GM21526 (cell line): ENCODE data around the gene CD248.
A peak's percentile ranks its signal among the peaks of the same experiment; 100 is the strongest.
"Not testable (repeated sequence)": the region's sequence is repeated elsewhere in the genome, so short reads cannot be mapped to it uniquely, and the experiment has no call there.

Experiments used
- ATAC-seq: cut with Tn5 transposase; IDR thresholded peaks from one replicate; pipeline ENCODE4 v1.9.1; 2021; ENCODE audit warnings: moderate library complexity; ENCODE audit not compliant: unreplicated experiment, low FRiP score

Gene CD248

DNA sequence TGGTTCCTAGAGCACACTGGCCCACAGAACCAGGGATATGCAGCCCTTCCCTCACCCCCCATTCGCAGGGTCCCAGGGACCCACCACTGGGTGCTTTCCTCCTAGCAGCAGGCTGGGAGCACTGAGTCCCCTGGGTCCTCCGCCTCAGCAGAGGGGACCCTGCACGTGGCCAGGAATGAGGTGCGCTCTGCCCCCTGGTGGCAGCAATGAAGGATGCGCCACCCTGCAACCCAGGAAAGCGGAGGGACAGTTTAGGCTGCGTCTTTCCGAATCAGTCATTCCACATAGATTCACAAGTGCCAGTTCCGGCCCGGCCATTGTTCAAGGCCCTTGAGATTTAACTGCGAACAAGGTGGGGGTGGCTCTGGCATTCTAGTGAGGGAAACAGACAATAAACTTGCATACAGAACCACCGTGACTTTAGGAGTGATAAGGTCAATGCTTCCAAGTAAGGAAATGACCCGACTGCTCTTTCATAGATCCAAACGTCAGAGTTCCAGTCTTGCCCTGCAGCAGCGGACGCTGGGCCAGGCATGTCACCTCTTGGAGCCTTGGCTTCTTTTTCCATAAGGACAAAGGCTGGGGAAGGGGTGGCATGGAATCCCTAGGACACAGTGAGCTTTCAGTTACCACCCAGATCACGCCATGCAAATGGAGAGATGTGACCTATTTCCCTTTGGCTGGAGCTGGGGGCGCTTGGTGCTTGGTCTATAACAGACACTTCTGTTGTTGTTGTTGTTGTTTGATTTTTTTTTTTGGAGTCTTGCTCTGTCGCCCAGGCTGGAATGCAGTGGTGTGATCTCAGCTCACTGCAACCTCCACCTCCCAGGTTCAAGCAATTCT, 11.7 kb upstream of the CD248 start:
- peak; percentile 43 for ATAC-seq

DNA sequence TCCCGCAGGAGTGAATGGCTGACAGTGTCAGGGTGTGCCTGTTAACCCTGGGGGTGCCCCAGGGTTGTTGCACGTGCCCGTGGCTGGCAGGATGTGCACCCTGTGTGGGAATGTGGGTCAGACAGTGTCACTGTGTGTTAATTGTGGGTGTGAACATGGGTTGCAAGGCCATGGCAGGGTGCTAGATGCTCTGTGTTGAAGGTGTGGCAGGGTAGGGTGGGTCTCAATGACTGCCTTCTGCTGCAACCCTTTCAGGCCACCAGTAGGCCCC, 11.1 kb upstream of the CD248 start:
- no peak for ATAC-seq

DNA sequence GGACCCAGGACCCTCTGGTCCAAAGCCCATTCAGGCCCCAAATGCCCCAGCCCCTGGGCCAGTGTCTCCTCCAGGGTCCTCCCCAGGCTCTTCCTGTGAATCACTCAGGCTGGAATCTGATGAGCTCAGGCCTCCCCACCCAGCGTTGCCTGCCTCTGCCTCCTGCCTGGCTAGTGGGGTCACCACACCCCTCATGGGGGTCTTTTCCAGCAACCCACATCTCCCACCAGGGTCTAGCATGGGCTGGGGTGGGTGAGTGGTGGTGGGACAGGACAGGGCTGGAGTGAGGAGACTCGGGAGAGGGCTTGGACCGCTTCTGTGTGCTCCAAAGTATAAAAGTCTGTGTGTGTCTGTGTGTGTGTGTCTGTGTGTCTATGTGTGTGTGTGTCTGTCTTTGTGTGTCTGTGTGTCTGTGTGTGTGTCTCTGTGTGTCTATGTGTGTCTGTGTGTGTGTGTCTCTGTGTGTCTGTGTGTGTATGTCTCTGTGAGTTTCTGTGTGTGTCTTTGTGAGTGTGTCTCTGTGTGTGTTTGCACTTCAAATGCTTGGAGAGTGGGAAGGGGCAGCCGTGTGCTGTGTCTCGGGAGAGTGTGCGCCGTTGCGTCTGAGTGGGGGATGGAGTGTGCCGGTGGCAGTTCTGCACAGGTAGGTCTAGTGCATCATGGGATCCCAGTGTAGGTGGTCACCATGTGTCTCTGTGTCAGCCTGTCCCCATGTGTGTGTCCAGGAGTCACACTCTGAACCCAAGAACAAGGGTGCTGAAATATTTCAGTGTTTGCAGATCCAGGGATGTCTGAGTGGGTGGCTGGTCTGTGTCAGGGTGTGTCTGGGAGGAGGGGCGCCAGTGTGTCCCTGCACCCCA, 10.6 kb upstream of the CD248 start:
- ATAC-seq = no peak

- no peak for ATAC-seq
Observed at GRCh38 chr11:66326261-66327111, 9.6 kb upstream of the CD248 start.

GRCh38 chr11:66325263-66325671, 8.4 kb upstream of the CD248 start:
- ATAC-seq = no peak

DNA sequence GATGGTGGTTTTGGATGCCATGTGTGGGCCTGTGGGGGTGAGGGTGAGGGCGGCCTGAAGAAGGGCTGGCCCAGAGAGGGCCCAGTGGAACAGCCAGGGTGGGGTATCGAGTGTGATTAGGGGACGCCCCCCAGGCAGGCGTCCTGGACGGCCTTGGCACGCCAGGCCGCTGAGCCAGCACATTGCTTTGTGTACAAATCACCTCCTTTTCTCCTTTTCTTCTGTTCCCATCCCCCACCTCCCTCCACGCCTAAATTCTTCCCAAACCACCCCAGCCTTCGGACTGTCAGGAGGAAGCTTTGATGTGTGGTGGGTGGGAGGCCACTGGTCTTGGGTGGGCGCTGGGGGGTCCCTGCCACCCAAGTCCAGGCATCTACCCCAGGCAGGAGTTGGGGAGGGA, 7.8 kb upstream of the CD248 start:
- ATAC-seq = no peak

DNA sequence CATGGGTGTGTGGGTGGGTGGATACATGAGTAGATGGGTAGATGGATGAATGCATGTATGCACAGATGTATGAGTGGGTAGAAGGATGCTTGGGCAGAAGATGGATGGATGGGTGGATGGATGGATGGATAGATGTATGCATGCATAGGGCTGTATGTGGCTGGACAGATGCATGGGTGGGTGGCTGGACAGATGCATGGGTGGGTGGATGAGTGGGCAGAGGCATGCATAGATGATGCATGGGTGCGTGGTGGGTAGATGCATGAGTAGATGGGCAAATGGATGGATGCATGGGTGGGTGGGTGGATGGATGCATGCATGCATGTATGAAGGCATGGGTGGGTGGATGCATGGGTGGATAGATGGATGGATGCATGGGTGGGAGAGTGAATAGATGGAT, 6.8 kb upstream of the CD248 start:
- no peak for ATAC-seq

- no peak for ATAC-seq
Observed at GRCh38 chr11:66322732-66323427, 6.0 kb upstream of the CD248 start.

GRCh38 chr11:66321606-66322005, 4.8 kb upstream of the CD248 start:
- ATAC-seq = no peak

DNA sequence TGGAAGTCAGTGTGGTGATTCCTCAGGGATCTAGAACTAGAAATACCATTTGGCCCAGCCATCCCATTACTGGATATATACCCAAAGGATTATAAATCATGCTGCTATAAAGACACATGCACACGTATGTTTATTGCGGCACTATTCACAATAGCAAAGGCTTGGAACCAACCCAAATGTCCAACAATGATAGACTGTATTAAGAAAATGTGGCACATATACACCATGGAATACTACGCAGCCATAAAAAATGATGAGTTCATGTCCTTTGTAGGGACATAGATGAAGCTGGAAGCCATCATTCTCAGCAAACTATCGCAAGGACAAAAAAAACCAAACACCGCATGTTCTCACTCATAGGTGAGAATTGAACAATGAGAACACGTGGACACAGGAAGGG, 3.9 kb upstream of the CD248 start:
- ATAC-seq = not testable (repeated sequence)

GRCh38 chr11:66320289-66320688, 3.4 kb upstream of the CD248 start:
- ATAC-seq = not testable (repeated sequence)

DNA sequence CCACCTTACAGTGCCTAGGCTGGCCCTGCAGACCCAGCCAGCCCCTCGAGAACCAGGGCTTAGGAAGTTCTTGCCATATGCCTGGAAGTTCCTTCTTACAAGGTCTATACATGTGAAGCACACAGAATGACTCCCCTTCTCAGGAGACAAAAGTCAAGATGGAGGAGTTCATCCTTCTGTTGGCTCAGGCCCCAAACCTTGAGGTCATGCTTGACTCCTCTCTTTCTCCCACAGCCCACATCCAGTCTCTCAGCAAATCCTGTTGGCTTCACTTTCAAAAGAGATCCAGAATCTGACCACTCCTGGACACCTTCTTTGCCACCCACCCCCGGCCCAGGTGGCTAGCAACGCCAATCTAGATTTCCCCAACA, 1.7 kb upstream of the CD248 start:
- no peak for ATAC-seq

DNA sequence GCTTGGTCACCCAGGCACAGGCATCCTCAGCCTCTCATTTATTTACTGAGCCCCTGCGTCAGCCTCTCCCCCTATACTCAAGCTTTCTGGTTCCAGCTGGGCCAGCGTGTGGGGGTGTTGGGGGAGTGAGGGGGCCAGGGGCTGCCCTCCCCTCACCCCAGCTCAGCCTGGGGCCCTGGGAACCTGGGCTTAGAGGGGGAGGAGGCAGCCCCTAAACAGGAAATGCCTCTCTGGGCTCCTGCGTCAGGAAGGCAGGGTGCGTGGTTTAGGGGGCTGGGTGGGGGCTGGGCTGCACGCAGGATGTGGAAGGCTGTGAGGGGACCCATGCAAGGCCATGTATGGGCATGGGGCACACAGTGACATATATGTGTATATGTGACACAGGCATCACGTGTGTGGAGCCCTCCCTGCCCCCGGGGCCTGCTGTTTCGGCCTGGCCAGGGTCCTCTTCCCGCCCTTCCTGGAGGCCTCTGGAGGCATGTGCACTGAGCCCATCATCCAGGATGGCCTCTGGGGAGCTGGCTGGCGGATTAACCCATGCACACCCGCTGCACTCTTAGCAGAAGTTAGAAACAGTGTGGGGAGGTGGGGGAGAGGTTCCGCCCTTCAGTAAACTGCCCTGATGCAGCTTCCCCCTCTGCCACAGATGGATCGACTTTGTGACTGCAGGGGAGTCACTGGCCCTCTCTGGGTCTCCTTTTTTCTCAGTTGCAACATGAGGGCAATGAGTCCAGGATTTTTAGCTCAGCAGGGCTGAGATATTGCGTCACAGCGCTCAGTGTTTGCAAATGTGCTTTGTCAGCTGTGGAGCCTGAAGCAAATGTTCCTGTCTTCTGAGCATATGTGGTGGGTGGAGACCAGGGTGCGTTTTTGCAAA, 1.1 kb upstream of the CD248 start:
- no peak for ATAC-seq

DNA sequence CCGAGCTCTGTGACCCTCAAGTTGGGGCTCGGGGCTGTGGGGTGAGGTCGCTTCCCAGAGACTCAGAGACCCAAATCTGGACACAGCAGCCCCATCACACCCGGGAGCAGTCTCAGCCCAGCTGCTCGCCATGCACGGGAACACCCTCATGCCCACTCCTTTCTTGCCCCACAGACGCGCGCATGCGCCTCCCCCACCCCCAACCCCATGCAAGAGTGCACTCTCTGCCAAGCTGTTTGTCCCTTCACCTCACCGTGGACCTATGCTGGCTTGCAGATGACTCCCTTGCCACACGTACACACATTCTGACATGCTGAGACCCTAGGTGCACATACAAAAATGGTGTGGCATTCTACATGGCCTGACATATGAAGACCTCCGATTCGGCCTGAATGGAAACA, 478 bp upstream of the CD248 start:
- no peak for ATAC-seq

- ATAC-seq = no peak
Observed at GRCh38 chr11:66315921-66316811, 678 bp downstream of the CD248 start.

- no peak for ATAC-seq
Observed at GRCh38 chr11:66315498-66315885, 1.4 kb downstream of the CD248 start.

- no peak for ATAC-seq
Observed at GRCh38 chr11:66314561-66315497, 2.0 kb downstream of the CD248 start.

- ATAC-seq = no peak
Observed at GRCh38 chr11:66314186-66314501, 2.7 kb downstream of the CD248 start.
